Fibroblast of peridontal ligament (primary cell): ENCODE results near the gene LEMD2.
A peak's percentile ranks its signal among the peaks of the same experiment; 100 is the strongest.

Experiments
- DNase-seq: peaks from one replicate; pipeline ENCODE4 v3.0.0-alpha.2; 2010; ENCODE audit errors: extremely low read depth

Gene LEMD2

GRCh38 chr6:33794910-33795623, 6.1 kb upstream of the LEMD2 start:
- DNase-seq, result no peak

GRCh38 chr6:33792981-33793380, 4.1 kb upstream of the LEMD2 start:
- no peak for DNase-seq

GRCh38 chr6:33791620-33792019, 2.7 kb upstream of the LEMD2 start:
- DNase-seq, result no peak

DNA sequence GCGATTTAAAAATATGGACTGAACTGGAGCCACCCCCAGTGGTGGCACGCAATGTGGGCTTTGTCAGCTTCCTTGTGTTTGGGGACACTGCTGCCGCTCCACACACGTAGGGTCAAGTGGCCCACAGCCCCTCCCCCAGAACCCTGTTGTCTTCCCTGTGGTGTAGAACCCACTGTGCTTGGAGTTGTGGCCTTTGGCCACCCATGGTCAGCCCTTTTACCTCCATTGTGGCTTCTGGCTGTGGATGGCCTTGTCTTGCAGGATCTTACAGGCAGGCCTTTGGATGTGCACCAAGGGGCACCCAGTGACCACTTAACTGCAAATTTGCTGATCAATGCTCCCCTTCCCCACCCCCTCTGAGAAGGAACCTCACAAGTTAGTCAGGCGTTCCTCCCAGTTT, 2.0 kb upstream of the LEMD2 start:
- no peak for DNase-seq

- DNase-seq, result peak; percentile 70
These were observed 1.4 kb upstream of the LEMD2 start for GRCh38 chr6:33790379-33790778.

DNA sequence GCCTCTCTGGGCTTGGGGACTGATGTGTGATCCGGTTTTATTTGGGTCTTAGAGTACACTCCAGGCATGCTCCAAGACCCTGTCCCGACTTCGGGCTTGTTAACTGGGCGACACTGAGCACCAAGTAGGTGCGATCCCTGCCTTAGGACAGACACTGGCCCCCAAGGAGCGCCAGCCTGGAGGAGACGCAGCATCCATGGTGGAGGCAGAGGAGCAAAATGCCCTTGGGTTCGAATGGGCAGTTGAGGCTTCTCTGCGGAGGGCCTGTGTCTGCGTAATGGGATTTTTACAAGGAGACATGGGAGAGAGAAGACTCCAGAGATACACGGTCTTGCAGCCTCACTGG, 593 bp upstream of the LEMD2 start:
- DNase-seq, result no peak

DNA sequence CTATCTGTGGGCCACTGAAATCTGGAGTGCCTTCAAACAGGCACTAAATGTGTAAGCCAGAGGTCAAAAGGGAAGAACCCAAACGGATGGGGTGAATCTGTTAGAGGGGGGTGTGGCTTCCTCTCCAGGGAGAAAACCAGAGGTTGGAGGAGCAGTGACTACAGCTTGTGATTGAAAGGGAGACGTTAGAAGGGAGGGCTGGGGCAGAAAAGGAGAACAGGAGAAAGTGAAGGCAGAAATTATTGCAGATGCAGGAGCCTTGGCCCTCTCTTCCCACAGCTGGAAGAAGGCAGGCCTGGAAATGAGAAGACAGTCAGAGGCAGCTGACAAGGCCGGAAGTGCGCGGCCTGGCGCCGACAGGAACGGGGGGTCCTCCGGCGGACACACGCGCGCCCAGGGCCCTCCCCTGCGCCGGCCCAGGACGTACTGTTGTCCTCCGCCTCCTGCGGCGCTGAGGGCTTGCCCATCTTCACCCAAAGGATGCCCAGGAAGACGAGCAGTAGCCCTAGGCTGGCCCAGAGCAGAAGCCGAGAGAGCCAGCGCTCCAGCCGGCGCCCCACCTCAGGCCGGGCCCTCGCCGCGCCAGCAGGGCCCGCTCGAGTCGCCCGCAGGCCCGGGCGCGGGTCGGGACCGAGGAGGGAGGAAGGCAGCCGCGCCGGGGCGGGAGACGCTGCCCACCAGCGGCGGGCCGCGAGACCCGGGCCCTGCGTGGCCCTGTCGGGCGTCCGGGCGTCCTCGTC, 806 bp downstream of the LEMD2 start:
- DNase-seq, result peak; percentile 67

GRCh38 chr6:33787346-33787953, 1.5 kb downstream of the LEMD2 start:
- peak; percentile 25 for DNase-seq

- DNase-seq, result no peak
These were observed 2.2 kb downstream of the LEMD2 start for GRCh38 chr6:33786736-33787135.

- DNase-seq, result peak; percentile 38
These were observed 3.2 kb downstream of the LEMD2 start for GRCh38 chr6:33785778-33786177.

DNA sequence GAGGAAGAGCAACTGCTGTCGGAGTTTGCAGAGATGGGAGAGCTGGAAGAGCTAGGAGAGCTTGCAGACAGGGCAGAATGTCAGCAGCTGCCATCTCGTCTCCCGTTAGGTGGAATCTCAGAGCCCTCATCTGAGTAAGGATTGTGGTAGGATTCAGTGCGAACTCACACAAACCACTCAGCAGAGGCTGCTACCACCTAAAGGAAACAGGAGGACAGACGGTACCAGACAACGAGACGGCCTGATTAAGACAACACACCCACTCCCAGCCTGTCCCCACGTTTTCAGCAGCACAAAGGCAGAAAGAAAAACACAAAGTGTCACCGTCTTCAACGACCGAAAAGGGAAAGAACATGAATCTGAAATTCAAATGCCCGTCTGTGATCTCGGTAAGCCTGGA, 4.1 kb downstream of the LEMD2 start:
- no peak for DNase-seq

- DNase-seq, result no peak
These were observed 5.0 kb downstream of the LEMD2 start for GRCh38 chr6:33783781-33784520.

- DNase-seq, result no peak
These were observed 6.4 kb downstream of the LEMD2 start for GRCh38 chr6:33782561-33782960.

DNA sequence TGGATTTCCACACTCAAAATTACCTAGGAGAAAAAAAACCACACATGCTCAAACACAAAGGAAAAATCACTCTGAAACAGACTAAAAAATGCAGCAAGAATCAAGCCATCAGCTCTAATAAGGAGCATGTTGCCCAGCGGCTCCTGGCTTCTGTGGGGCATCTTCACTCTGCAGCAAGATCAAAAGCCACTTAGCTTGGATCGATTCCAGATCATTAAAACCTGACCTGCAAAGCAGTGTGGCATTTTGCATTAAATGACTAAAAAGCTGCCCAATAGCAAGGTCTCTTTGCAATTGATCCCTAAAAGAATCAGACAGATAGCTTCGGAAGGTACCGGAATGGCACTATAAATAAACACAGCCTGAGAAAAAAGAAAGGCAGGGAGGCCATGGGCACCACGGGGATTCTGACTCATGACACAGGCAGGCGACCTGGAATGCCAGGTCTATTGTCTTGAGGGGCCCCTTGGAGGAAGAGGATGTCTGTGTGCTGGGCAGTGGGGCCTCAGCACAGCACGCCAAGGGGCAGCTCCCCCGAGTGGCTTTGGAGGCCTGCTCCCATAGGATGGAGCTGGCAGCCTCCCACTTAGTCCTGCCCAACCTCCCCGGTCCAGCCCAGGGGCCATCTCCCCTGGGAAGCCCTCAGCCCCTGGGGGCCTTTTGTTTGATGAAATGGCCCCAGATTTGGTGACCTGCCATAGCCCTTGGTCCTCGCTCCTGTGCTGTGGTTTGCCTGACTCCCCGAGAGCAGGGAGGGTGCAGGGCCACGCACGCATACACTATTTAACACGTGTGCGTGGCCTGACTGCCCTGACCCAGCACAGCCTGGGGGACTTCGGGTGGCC, 7.6 kb downstream of the LEMD2 start:
- DNase-seq, result no peak

GRCh38 chr6:33779895-33780294, 9.0 kb downstream of the LEMD2 start:
- DNase-seq, result no peak

- no peak for DNase-seq
These were observed 9.6 kb downstream of the LEMD2 start for GRCh38 chr6:33779290-33779689.

DNA sequence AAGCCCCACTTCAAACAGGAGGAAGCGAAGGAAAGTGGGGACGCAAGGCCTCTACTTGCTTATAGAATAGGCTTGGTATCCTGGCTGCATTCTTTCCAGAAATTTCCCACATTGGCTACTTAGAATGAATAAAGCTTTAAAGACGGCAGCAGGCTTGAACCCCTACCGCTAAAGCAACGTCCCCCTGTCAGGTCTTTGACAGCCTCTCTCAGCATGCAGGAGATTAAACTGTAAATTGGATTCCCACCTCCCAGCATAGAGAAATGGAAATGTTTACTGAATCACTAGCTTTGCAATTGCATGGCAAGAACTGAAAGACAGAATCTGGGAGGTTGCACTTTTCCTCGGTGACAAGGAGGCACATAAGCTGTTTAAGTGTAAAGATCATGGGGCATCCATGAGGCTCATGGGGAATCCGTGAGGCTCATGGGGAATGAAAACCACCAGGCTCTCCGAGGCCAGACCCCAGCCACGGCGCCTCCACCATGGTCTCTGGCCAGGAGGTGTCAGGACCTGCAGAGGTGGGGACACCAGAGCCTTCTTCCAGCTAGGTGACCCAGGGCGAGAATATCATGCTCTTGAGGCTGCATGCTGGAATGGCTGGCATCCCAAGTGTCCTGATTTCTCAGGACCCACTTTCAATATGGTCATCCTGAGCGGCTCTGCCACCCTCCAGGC, 10.3 kb downstream of the LEMD2 start:
- no peak for DNase-seq

GRCh38 chr6:33777398-33778388, 11.2 kb downstream of the LEMD2 start:
- no peak for DNase-seq

DNA sequence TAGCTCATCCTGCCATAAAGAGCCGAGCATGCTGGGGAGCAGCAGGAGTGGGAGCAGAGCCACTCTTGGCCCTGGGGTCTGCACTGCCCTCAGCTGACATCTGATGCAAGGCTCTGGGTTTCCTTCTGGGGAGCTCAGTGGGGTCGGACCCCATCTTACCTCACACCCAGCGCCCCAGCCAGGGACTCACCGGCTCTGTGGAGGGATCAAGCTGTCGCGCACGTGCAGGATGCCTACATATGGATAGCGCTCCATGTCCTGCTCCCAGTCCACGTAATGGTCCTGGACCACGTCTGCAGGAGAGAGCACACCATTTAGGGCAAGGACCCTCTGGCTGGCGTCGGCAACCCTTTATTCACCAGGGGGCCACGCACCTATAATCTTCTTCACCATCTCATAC, 12.2 kb downstream of the LEMD2 start:
- no peak for DNase-seq

DNA sequence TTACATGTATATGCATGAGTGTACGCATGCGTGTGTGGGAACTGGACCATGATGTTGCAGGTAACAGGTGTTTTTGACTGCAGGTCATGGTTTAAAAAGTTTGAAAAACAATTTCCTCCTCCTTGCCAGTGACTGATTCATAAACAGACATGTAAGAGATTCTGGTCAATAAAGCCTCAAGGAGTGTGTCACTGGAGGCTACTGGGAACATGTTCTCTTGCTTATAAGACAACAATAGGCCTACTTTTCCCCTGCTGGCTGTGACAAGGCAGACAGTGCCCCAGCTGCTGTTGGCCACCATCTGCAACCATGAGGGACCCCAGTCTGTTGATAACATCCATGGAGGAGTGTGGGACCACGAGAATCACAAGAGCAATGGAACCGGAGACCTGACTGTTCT, 12.7 kb downstream of the LEMD2 start:
- no peak for DNase-seq
